ENCODE measurements around the gene EPGN. TPM values are rescaled to one million over a fixed set of nuclear protein-coding genes. Genes with fewer than 3 reads are reported as not detected.

EPGN gene
- total and polyA plus RNA-seq, 2 donors (not counting 1 experiment from before 2014, with no cell fraction given): 0.77 TPM; not detected in 1

- H3K4me1 ChIP-seq (ENCODE audit: control insufficient read depth, extremely low read depth, insufficient read depth, low read length): no peaks in the 10 kb centered on the region
- no peaks in the 10 kb centered on the region for H4K20me1 ChIP-seq (ENCODE audit: control insufficient read depth, extremely low read depth, insufficient read depth, low read length)
- H3K27ac ChIP-seq (ENCODE audit: insufficient read depth, low read length): no peak overlapping the region
- TF ChIP-seq, protein P1, sequence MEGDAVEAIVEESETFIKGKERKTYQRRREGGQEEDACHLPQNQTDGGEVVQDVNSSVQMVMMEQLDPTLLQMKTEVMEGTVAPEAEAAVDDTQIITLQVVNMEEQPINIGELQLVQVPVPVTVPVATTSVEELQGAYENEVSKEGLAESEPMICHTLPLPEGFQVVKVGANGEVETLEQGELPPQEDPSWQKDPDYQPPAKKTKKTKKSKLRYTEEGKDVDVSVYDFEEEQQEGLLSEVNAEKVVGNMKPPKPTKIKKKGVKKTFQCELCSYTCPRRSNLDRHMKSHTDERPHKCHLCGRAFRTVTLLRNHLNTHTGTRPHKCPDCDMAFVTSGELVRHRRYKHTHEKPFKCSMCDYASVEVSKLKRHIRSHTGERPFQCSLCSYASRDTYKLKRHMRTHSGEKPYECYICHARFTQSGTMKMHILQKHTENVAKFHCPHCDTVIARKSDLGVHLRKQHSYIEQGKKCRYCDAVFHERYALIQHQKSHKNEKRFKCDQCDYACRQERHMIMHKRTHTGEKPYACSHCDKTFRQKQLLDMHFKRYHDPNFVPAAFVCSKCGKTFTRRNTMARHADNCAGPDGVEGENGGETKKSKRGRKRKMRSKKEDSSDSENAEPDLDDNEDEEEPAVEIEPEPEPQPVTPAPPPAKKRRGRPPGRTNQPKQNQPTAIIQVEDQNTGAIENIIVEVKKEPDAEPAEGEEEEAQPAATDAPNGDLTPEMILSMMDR (conservative IDR thresholded peaks at IDR 0.05 in 1 of 2, IDR thresholded peaks at IDR 0.05 in 1 of 2; ENCODE audit: low read depth in 1 of 2, low read length in 2 of 2): no peak
- TF ChIP-seq EZH2 (IDR thresholded peaks at IDR 0.05; ENCODE audit: low read length, missing control alignments): no peak
- H3K9me3 ChIP-seq (ENCODE audit: control insufficient read depth, insufficient read depth, low read depth, low read length): no peaks in the 10 kb centered on the region
- H3K4me2 ChIP-seq (ENCODE audit: extremely low read depth, insufficient read depth, low read length): no peak overlapping the region
- H2AFZ ChIP-seq (ENCODE audit: low read length): no peak overlapping the region
- H3K79me2 ChIP-seq (ENCODE audit: control insufficient read depth, insufficient read depth, low read length): no peaks in the 10 kb centered on the region
- H3K4me3 ChIP-seq (replicated peaks in 1 of 4; ENCODE audit: control extremely low read depth in 1 of 4, insufficient read depth in 1 of 4, low read depth in 3 of 4, low read length in 4 of 4): no peak overlapping the region
- no peak overlapping the region for H3K9ac ChIP-seq (ENCODE audit: insufficient read depth, low read length)
- no peaks in the 10 kb centered on the region for H3K27me3 ChIP-seq (ENCODE audit: control insufficient read depth, insufficient read depth, low read length)
- no peaks in the 10 kb centered on the region for H3K36me3 ChIP-seq (ENCODE audit: control insufficient read depth, insufficient read depth, low read length)
- DNase-seq (ENCODE audit: low read depth in 2 of 2): no peak
Measured at GRCh38 chr4:74315376-74315775, 7.1 kb downstream of the EPGN start.

DNA sequence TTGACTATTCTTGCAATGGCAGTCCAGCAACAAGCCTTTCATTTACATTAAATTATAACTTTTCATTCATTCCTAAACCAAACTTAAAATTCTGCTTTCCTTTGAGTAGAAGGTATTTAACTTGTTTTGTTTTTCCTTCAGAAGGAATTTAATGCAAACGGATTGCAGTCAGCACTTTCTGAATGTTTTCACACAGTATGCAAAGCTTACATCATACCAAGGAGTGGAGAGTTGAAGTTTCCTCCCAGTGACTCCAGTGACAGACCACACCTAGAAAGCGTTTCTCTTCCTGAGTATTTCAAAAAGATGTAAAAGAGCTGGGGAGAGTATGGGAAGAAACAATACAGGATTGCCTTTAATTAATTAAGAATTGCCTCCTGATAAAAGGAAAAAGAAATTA lies 8.1 kb downstream of the EPGN start:
- Histone ChIP-seq H3K9ac (ENCODE audit: insufficient read depth, low read length) (no peak overlapping the region), H3K36me3 (ENCODE audit: control insufficient read depth, insufficient read depth, low read length) (no peaks in the 10 kb centered on the region), H3K4me1 (ENCODE audit: control insufficient read depth, extremely low read depth, insufficient read depth, low read length) (no peaks in the 10 kb centered on the region), H3K4me2 (ENCODE audit: extremely low read depth, insufficient read depth, low read length) (no peak overlapping the region), H3K79me2 (ENCODE audit: control insufficient read depth, insufficient read depth, low read length) (no peaks in the 10 kb centered on the region), H3K9me3 (ENCODE audit: control insufficient read depth, insufficient read depth, low read depth, low read length) (no peaks in the 10 kb centered on the region), H3K4me3 (replicated peaks in 1 of 4; ENCODE audit: control extremely low read depth in 1 of 4, insufficient read depth in 1 of 4, low read depth in 3 of 4, low read length in 4 of 4) (no peak overlapping the region), H3K27ac (ENCODE audit: insufficient read depth, low read length) (no peak overlapping the region), H4K20me1 (ENCODE audit: control insufficient read depth, extremely low read depth, insufficient read depth, low read length) (no peaks in the 10 kb centered on the region), H3K27me3 (ENCODE audit: control insufficient read depth, insufficient read depth, low read length) (no peaks in the 10 kb centered on the region), H2AFZ (ENCODE audit: low read length) (no peak overlapping the region)
- no peak for TF ChIP-seq EZH2 (IDR thresholded peaks at IDR 0.05; ENCODE audit: low read length, missing control alignments)
- TF ChIP-seq, protein P1 (conservative IDR thresholded peaks at IDR 0.05 in 1 of 2, IDR thresholded peaks at IDR 0.05 in 1 of 2; ENCODE audit: low read depth in 1 of 2, low read length in 2 of 2): no peak
- peak in 1 of 2 donors; percentile 64 for DNase-seq (ENCODE audit: low read depth in 2 of 2)

- no peaks in the 10 kb centered on the region for H3K4me1 ChIP-seq (ENCODE audit: control insufficient read depth, extremely low read depth, insufficient read depth, low read length)
- H3K4me3 ChIP-seq (replicated peaks in 1 of 4; ENCODE audit: control extremely low read depth in 1 of 4, insufficient read depth in 1 of 4, low read depth in 3 of 4, low read length in 4 of 4): no peak overlapping the region
- no peak overlapping the region for H2AFZ ChIP-seq (ENCODE audit: low read length)
- H3K4me2 ChIP-seq (ENCODE audit: extremely low read depth, insufficient read depth, low read length): no peak overlapping the region
- H3K9ac ChIP-seq (ENCODE audit: insufficient read depth, low read length): no peak overlapping the region
- H3K9me3 ChIP-seq (ENCODE audit: control insufficient read depth, insufficient read depth, low read depth, low read length): no peaks in the 10 kb centered on the region
- no peaks in the 10 kb centered on the region for H3K79me2 ChIP-seq (ENCODE audit: control insufficient read depth, insufficient read depth, low read length)
- TF ChIP-seq EZH2 (IDR thresholded peaks at IDR 0.05; ENCODE audit: low read length, missing control alignments): no peak
- TF ChIP-seq, protein P1 (conservative IDR thresholded peaks at IDR 0.05 in 1 of 2, IDR thresholded peaks at IDR 0.05 in 1 of 2; ENCODE audit: low read depth in 1 of 2, low read length in 2 of 2): no peak
- peak in 1 of 2 donors; percentile 75 for DNase-seq (ENCODE audit: low read depth in 2 of 2)
- H3K27ac ChIP-seq (ENCODE audit: insufficient read depth, low read length): no peak overlapping the region
- H3K27me3 ChIP-seq (ENCODE audit: control insufficient read depth, insufficient read depth, low read length): no peaks in the 10 kb centered on the region
- no peaks in the 10 kb centered on the region for H4K20me1 ChIP-seq (ENCODE audit: control insufficient read depth, extremely low read depth, insufficient read depth, low read length)
- no peaks in the 10 kb centered on the region for H3K36me3 ChIP-seq (ENCODE audit: control insufficient read depth, insufficient read depth, low read length)
Measured at GRCh38 chr4:74317616-74318246, 9.5 kb downstream of the EPGN start.

All from fibroblast of lung (primary cell).